22Rv1 (cell line): Measurements from ENCODE around the gene LEMD2.

Source experiments
- H3K27ac ChIP-seq: fragments of 450-650 bp; 2 replicates; pipeline ENCODE4 v1.5.1; 2017
- ZFX ChIP-seq: fragments of 450-650 bp; IDR thresholded peaks from 2 replicates; pipeline ENCODE4 v1.6.1; 2017; ENCODE audit warnings: antibody characterized with exemption, borderline replicate concordance
- TF ChIP-seq, protein P1 (sequence below): fragments of 450-650 bp; IDR thresholded peaks from 2 replicates; pipeline ENCODE4 v1.5.1; 2017; ENCODE audit warnings: mild to moderate bottlenecking

The LEMD2 gene

DNA sequence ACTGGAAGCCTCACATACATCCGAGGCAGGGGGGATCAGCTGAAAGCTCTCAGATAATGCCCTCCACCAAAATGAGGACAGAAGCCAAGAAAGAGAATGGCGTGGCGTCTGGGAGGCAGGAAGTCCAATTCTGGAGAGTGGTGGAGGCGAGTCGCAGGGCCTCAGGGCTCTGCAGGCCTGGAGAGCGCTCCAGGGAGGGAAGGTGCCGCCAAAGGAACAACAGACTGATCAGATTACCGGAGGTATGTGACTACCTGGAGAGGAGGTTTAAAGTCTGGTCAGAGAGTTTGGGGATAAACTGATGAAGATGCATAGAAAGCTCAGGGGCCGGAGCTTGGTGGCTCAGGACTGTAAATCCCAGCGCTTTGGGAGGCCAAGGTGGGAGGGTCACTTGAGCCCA, 31.0 kb downstream of the LEMD2 start:
- peak overlapping the region; percentile 75 for H3K27ac ChIP-seq
- TF ChIP-seq ZFX, result no peak

DNA sequence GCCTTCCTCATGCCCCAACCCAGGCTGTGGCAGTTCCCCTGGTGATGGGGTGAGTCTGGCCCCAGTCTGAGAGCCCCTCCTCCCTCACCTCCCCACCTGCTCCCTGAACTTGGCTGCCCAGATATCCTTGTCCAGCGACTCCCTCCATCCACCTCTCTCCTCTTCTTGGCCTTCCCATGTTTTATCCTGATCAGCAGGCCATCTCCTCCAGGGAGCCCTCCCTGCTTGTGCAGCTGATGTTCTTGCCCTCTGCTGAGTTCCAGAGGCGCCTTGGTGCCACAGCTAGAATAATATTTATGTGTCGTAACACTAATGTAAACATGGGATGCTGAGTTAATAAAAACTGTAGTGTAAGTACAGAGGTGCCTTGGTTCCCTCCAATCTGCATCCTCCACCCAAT, 31.8 kb downstream of the LEMD2 start:
- H3K27ac ChIP-seq, result peak overlapping the region; percentile 75; the same call in 1 of the 2 replicates

DNA sequence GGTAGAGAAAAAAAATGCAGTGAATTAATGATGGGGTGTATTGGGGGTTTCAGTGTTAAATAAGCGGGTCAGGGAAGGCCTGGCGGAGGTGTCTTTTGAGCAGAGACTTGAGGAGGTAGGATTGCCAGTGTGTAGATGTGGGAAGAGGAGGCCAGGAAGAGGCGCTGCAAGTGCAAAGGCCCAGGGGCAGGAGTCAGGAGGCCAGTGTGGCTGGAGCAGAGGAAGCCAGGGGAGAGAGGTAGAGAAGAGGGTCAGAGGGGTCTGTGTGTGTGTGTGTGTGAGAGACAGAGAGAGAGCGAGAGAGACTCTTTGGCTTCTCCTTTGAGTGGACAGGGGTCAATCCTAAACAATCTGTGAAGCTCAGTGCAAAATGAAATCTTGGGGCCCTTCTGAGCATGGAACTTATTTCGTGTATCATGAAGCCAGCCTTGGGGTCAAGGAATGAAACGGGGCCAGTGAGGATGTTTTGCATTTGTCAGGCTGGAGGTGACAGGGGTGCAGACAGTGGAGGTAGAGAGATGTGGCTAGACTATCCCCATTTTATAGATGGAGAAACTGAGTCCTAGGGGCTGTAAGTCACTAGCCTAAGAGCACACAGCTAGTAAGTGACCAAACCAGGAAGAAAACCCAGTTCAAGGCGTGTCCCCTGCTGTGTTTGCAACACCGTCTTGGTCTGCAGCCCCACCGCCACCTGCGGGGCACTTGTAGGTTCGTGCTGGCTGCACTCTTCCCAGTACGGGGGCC, 32.5 kb downstream of the LEMD2 start:
- no peak for TF ChIP-seq ZFX
- TF ChIP-seq, protein P1, sequence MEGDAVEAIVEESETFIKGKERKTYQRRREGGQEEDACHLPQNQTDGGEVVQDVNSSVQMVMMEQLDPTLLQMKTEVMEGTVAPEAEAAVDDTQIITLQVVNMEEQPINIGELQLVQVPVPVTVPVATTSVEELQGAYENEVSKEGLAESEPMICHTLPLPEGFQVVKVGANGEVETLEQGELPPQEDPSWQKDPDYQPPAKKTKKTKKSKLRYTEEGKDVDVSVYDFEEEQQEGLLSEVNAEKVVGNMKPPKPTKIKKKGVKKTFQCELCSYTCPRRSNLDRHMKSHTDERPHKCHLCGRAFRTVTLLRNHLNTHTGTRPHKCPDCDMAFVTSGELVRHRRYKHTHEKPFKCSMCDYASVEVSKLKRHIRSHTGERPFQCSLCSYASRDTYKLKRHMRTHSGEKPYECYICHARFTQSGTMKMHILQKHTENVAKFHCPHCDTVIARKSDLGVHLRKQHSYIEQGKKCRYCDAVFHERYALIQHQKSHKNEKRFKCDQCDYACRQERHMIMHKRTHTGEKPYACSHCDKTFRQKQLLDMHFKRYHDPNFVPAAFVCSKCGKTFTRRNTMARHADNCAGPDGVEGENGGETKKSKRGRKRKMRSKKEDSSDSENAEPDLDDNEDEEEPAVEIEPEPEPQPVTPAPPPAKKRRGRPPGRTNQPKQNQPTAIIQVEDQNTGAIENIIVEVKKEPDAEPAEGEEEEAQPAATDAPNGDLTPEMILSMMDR, result no peak
- H3K27ac ChIP-seq, result no peak overlapping the region

More for the DNA sequence above, 31.8 kb downstream of the LEMD2 start:
- TF ChIP-seq ZFX, result no peak
- TF ChIP-seq, protein P1, result no peak

DNA sequence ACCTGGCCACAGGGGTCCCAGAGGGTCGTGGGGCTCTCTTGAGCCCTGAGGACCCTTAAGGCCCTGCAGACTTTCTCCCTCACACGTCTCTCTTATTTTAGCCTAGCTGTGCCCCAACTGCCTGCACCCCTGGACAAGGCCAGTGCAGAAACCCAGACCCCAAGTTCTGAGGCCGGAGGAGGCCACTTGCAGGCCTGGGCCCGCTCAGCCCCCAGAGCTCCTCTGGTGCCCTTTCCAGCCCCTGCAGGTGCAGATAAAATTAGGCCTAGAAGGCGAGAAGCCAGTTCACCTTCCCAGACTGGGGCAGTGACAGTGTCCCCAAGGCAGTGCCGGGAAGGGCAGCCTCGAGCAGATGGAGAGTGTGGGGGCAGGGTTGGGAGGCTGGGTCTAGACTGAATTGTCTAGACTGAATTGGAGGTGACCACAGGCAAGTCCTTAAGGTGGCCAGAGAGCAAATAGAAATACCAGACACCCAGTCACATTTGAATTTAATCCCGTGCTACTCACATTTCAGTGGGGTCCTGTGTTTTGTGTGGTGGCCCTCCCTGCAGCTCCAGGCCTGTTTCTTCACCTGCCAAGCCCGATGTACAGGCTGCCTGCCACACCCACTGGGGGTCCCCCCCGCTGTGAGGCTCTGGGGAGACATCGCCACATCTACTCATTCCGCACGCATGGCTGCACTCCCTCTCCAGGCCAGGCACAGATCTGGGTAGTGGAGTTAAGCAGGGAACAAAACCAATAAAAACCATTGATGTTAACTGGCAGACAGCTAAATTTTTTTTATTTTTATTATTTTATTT, 33.7 kb downstream of the LEMD2 start:
- H3K27ac ChIP-seq, result no peak overlapping the region
- TF ChIP-seq ZFX, result no peak
- TF ChIP-seq, protein P1, result no peak

DNA sequence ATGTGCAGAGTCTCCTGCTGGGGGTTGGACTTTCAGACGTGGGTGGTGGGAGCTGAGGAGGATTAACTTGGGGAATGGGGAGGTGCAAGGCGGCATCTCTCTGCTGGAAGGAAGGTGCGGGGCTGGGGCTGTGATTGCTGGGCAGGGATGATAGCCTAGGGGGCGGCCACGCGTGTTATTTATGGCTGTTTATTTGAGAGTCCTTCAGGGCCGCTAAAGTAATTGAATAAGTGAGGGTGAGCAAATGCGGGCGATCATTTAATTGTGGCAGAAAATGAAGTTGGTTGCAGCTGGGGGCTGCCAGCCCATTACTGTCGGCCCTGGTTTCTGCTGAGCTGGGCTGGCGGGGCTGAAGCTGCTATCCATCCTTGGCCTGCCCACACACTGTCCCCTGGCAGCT, 34.7 kb downstream of the LEMD2 start:
- no peak for TF ChIP-seq ZFX
- TF ChIP-seq, protein P1, result no peak
- H3K27ac ChIP-seq, result no peak overlapping the region

DNA sequence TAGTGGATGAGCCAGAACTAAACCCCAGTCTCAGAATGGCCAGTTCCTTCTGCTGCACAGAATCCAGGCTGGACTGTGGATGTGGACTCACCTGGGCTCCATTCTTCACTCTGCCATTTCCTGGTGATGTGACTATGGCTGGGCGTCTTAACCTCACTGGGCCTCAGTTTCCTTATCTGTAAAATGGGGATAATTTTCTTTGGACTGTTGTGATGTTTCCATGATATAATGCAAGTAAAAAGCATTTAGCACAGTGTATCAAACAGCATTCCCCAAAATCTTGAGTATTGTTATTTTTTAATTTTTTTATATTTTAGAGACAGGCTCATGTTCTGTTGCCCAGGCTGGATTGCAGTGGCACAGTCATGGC, 36.3 kb downstream of the LEMD2 start:
- TF ChIP-seq, protein P1, result no peak
- no peak for TF ChIP-seq ZFX
- no peak overlapping the region; the same call in 1 of the 2 replicates for H3K27ac ChIP-seq

DNA sequence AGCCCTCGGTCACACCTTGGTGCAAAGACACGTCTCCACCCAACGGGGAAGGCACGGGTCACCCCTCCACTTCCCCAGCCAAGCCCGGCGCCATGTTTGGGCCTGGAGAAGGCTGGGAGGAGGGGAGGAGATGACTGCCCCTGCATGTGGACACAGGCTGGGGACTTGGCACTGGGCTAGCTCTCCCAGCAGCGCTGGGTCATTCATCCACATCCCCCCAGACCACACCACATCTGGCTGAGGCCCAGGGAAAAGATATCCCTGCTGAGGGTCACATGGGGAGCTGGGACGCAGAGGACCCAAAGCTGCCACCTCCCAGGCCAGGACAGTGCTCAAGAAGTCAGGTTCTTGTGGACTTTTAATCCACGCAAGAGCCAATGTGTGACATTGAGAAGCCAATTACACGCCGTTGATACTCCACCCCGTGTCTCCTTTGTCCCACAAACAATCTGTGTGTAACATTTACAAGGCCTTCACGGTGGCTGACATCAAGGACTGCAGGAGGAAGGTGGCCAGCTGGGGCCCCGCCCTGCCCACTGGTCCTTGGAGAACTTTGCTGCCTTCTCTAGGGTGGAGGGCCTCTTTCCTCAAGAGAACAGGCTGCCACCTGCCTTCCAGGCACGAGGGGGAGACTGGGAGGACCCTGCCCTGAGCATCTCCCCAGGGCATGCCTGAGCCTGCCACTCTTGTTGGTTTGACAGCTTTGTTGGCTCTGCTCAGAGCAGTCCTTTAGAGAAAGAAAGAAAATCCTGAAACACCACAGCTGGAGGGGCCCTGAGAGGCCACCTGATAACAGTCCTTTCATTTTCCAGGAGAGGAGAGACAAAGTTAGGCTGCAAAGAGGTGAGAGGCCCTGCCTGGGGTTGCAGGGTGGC, 36.9 kb downstream of the LEMD2 start:
- no peak overlapping the region; the same call in 1 of the 2 replicates for H3K27ac ChIP-seq
- no peak for TF ChIP-seq ZFX
- TF ChIP-seq, protein P1, result no peak
